Fibroblast of peridontal ligament (primary cell): ENCODE measurements around the gene ZNF175.

Experiments used
- DNase-seq: peaks from one replicate; pipeline ENCODE4 v3.0.0-alpha.2; 2010; ENCODE audit errors: extremely low read depth

The ZNF175 gene

GRCh38 chr19:51589511-51589910 is 18.4 kb downstream of the ZNF175 start:
- DNase-seq = no peak

DNA sequence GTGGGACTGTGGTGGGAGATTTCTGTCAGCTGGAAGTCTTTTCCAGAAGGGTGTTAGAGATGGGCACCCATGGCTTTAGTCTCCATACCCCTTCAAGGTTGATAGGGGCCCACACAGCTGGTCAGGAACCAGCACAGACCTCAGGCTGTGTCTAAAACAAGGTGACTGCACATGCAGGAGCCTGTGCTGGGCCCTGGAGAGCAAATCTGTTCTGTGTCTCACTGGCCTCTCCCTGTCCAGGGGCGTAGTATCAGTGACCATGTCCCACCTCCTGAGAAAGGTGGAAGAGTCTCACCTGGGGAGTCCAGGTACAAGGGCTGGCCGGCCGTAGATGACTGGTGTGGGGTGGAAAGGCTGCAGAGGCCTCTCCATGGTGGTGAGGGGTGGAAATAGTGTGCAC is 19.4 kb downstream of the ZNF175 start:
- DNase-seq = no peak

DNA sequence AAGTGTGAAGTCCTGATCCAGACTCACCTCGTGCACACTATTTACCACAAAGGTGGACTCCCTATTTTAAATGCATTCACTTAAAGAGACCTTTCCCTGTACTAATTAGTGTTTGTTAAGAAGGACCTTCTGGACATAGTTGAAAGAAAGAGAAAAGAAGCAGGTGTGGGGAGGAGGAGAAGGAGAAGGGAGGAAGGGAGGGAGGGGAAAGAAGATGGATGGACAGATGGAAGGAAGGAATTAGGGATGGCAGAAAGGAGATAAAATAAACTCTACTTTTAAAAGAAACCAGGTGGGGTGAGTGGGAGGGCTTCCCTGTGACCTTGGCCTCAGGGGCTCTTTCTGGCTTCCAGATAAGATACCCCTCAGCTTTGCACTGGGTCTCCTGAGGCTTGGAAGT is 21.4 kb downstream of the ZNF175 start:
- DNase-seq = no peak

GRCh38 chr19:51593138-51593890 is 22.2 kb downstream of the ZNF175 start:
- DNase-seq = no peak

GRCh38 chr19:51593969-51594773 is 23.1 kb downstream of the ZNF175 start:
- peak; percentile 96 for DNase-seq

- no peak for DNase-seq
Measured at GRCh38 chr19:51594774-51595109, 23.7 kb downstream of the ZNF175 start.

DNA sequence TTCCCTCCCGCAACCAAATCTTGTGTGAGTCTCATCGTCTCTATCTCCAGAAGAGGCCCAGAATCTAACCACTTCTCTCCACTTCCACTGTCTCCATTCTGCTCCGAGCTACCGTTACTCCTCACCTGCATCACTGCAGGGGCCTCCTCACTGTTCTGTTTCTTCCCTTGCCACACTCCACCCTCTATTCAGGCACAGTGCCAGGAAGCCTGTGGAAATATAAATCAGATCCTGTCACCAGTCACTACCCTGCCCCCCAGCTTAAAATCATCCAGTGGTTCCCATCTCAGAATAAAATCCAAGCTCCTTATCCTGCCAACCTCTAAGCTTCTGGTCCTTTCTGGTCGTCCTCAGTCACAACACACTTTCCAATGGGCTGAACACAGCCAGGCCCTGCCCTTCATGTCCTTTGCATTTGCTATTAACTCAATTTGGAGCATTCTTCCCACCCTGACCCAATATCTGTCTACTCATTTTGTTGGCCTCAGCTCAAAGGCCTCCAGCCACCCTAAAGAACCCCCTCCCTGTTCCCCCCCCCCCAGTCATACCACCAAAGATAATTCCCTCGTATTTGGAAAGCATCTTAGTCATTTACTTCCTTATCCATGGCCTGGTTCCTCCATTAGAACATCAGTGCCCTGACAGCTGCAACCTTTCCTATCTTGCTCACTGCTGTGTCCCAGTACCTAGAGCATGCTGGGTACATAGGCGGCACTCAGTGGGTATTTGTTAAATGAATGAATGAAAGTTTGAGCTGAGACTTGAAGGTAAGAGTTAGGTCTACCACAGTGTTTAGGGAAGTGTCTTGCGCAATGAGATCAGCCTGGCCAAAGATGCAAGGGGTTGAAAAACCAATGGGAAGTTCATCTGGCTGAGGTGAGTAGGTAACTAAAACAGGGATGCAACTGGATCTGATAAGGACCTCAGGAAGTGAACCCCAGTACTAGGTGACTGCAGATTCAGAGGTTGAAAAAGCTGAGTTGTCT is 24.4 kb downstream of the ZNF175 start:
- DNase-seq = no peak

- DNase-seq = no peak
Measured at GRCh38 chr19:51598159-51598915, 27.3 kb downstream of the ZNF175 start.

DNA sequence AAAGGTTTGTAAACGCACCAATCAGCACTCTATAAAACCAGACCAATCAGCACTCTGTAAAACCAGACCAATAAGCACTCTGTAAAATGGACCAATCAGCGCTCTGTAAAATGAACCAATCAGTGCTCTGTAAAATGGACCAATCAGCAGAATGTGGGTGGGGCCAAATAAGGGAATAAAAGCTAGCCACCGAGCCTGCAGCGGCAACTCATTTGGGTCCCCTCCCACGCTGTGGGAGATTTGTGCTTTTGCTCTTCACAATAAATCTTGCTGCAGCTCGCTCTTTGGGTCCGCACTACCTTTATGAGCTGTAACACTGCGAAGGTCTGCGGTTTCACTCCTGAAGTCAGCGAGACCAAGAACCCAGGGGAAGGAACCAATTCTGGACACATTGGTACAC is 28.0 kb downstream of the ZNF175 start:
- DNase-seq = no peak

GRCh38 chr19:51600940-51601580 is 30.0 kb downstream of the ZNF175 start:
- no peak for DNase-seq

DNA sequence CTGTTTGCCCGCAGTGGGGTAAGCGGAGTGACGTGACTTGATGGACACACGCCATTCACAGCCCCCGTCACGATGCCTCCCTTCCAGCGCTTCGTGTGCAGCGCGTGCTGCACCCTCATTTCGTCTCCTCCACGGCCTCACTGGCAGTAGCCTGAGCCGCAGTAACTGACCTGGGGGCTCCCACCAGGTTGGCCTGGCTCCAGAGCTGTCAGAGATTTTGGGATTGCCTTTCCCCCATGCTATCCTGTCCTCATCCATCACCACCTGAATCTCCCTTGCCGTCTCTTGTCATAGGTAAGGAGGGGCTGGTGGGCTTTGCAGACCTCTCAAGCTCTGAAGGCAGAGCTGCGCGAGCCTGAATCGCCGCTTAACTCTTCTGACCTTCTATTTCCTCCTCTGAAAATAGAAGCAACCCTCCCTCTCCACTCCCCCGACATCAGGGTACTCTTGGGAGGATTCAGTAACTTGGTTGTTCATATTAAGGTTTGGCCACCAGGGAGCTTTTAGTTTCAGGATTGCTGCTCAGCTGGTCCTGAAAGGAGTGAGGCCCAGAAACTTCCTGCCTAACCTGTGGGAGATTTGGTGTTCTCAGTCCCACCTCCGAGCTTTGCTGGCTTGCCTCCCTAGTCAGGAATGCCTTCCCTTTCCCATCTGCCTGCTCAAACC is 31.2 kb downstream of the ZNF175 start:
- DNase-seq = no peak

- no peak for DNase-seq
Measured at GRCh38 chr19:51607077-51607476, 36.0 kb downstream of the ZNF175 start.

GRCh38 chr19:51607920-51608562 is 37.0 kb downstream of the ZNF175 start:
- DNase-seq = peak; percentile 37

- no peak for DNase-seq
Measured at GRCh38 chr19:51610576-51610975, 39.5 kb downstream of the ZNF175 start.

- DNase-seq = no peak
Measured at GRCh38 chr19:51614789-51615188, 43.7 kb downstream of the ZNF175 start.

GRCh38 chr19:51615991-51616390 is 44.9 kb downstream of the ZNF175 start:
- no peak for DNase-seq

DNA sequence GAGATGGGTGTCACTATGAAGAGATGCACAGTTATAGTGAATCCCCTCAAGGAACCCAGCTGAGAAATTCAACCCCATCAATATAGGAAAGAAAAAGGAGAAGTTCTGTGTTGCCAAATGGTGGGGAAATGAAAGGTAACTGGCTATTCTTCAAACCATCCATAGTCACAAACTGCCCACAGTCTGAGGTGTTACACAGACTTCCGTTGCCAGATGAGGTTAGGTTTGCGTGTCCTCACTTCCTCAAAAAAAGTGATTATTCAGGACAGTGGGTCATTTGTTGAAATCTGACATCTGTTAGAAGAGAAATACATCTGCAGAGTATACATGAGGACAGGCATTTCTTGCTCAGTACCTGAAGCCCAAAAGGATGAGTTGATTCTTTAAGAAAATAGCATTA is 50.1 kb downstream of the ZNF175 start:
- no peak for DNase-seq

DNA sequence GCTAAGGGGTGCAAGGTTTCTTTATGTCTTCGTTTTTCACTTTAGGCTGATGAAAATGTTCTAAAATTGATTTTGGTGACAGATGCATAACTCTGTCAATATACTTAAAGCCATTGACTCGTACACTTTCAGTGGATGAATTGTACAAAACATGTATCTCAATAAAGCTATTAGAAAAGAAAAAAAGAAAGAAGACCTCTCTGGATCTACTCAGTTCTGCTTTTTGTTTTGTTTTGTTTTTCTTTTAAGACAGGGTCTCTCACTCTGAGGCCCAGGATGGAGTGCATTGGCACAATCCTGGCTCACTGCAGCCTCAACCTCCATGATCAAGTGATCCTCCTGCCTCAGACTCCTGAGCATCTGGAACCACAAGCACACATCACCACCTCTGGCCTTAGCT is 55.6 kb downstream of the ZNF175 start:
- DNase-seq = no peak

DNA sequence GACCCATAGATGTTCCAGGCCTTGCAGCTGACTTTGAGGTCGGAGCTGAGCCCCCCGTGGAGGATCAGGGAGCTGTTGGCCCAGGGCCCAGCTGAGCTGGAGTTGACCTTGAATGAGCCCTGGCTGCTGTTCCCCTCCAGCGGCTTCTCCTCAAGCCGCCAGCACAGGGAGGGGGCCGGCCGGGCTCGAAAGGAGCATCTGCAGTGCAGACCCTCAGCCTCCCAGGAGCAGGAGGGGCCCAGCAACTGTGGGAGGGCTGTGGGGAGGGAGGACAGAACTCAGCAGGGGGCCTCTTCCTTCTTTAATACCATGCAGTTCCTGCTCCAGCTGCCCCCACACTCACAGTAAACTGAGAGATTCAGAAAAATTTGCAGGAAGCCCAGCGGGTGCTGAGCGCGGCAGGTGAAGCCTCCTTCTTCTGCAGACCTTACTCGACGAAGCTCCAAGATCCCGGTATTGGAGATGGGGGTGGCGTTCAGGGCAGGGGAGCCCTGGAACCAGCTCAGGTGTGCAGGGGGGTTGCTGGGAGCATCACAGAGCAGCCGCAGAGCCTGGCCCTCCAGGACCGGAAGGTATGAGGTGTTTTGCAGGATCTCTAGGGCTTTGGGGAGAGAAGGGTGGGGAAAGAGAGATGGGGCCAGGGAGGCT is 56.5 kb downstream of the ZNF175 start:
- no peak for DNase-seq
